ENCODE measurements around the gene THSD7A. TPM values are rescaled to one million over a fixed set of nuclear protein-coding genes. Genes with fewer than 3 reads are reported as not detected.
A peak's percentile ranks its signal among the peaks of the same experiment; 100 is the strongest.

Gene THSD7A
- total and polyA plus RNA-seq, 2 donors from 2014 or later, result 5.1 to 24.3 TPM

DNA sequence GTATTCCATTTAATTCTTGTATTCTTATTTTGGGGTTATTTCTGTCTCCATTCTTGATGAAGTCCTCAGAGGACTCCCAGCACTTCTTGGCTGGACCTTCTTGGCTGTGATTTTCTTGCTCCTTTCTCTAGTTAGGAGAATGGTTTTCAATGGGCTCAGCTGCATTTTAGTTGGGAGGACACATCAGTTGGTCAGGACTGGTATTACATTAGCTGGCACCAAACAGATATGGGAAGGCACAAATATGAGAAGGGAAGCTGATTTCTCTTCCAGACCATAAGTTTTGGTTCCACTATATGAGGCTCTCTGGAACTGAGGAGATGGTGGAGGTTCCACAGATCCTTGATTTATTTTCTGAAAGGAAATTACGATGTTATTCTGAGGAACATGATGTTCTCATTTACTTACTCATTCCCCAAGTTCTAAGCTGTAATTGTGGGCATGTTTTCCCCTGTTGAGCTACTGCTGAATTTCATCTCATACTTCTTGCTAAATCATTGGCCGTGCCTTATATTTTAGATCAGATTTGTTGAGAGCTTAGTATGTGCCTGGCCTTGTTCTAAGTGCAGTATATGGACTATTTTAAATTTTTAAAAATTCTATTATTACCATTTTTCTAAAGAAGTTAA is 261.0 kb downstream of the THSD7A start:
- Histone ChIP-seq H3K36me3 (ENCODE audit: control insufficient read depth in 2 of 3, insufficient read depth in 3 of 3, low read length in 3 of 3) (no peaks in the 10 kb centered on the region), H3K9me3 (ENCODE audit: control insufficient read depth in 2 of 3, insufficient read depth in 1 of 3, low read length in 3 of 3) (no peaks in the 10 kb centered on the region), H3K4me3 (ENCODE audit: low read length in 3 of 3) (no peak overlapping the region), H3K4me1 (ENCODE audit: control insufficient read depth in 2 of 3, insufficient read depth in 2 of 3, low read depth in 1 of 3, low read length in 3 of 3) (peaks cover 0 to 10% (median 0%) of the 10 kb centered on the region in 3 donors), H3K27ac (ENCODE audit: low read depth in 2 of 2, low read length in 2 of 2) (no peak overlapping the region), H3K27me3 (ENCODE audit: control insufficient read depth, insufficient read depth, low read length) (no peaks in the 10 kb centered on the region), H3K9ac (ENCODE audit: low read length in 3 of 3) (no peak overlapping the region)
- TF ChIP-seq, protein P1, sequence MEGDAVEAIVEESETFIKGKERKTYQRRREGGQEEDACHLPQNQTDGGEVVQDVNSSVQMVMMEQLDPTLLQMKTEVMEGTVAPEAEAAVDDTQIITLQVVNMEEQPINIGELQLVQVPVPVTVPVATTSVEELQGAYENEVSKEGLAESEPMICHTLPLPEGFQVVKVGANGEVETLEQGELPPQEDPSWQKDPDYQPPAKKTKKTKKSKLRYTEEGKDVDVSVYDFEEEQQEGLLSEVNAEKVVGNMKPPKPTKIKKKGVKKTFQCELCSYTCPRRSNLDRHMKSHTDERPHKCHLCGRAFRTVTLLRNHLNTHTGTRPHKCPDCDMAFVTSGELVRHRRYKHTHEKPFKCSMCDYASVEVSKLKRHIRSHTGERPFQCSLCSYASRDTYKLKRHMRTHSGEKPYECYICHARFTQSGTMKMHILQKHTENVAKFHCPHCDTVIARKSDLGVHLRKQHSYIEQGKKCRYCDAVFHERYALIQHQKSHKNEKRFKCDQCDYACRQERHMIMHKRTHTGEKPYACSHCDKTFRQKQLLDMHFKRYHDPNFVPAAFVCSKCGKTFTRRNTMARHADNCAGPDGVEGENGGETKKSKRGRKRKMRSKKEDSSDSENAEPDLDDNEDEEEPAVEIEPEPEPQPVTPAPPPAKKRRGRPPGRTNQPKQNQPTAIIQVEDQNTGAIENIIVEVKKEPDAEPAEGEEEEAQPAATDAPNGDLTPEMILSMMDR (IDR thresholded peaks at IDR 0.05; ENCODE audit: borderline replicate concordance, extremely low read depth, insufficient read depth), result no peak
- DNase-seq (no peak), FAIRE-seq (no peak)
- intact Hi-C loops (cut with DNase I), result no loop called here

- H3K4me1 ChIP-seq (ENCODE audit: control insufficient read depth in 2 of 3, insufficient read depth in 2 of 3, low read depth in 1 of 3, low read length in 3 of 3), result peaks cover 0 to 10% (median 0%) of the 10 kb centered on the region in 3 donors
- H3K4me3 ChIP-seq (ENCODE audit: low read length in 3 of 3), result no peak overlapping the region
- TF ChIP-seq, protein P1 (IDR thresholded peaks at IDR 0.05; ENCODE audit: borderline replicate concordance, extremely low read depth, insufficient read depth), result no peak
- no peak overlapping the region for H3K27ac ChIP-seq (ENCODE audit: low read depth in 2 of 2, low read length in 2 of 2)
- DNase-seq (no peak), FAIRE-seq (peak; percentile 82)
- no peaks in the 10 kb centered on the region for H3K9me3 ChIP-seq (ENCODE audit: control insufficient read depth in 2 of 3, insufficient read depth in 1 of 3, low read length in 3 of 3)
- no peaks in the 10 kb centered on the region for H3K36me3 ChIP-seq (ENCODE audit: control insufficient read depth in 2 of 3, insufficient read depth in 3 of 3, low read length in 3 of 3)
- intact Hi-C loops (cut with DNase I), result no loop called here
- no peaks in the 10 kb centered on the region for H3K27me3 ChIP-seq (ENCODE audit: control insufficient read depth, insufficient read depth, low read length)
- no peak overlapping the region for H3K9ac ChIP-seq (ENCODE audit: low read length in 3 of 3)
Measured at GRCh38 chr7:11570205-11570604, 261.8 kb downstream of the THSD7A start.

DNA sequence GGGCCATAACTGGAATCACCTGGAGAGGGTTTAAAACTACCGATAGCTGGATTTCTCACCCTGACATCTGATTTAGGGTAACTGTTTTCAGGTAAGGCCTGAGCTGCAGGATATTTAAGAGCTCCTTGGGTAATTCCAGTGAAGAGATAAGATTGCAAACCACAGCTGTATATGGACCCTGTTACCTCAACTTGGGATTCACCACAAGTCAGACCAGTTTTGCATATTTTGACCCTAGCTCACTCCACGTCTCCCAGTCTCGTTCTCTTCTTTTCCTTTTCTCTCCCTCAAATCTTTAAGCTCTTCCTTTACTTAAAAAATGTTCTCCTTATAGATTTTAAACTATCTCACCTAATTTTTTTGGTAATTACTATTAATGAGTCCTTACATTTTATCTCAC is 264.4 kb downstream of the THSD7A start:
- H3K27ac ChIP-seq (ENCODE audit: low read depth in 2 of 2, low read length in 2 of 2), result no peak overlapping the region
- H3K9me3 ChIP-seq (ENCODE audit: control insufficient read depth in 2 of 3, insufficient read depth in 1 of 3, low read length in 3 of 3), result no peaks in the 10 kb centered on the region
- no peak overlapping the region for H3K9ac ChIP-seq (ENCODE audit: low read length in 3 of 3)
- H3K4me1 ChIP-seq (ENCODE audit: control insufficient read depth in 2 of 3, insufficient read depth in 2 of 3, low read depth in 1 of 3, low read length in 3 of 3), result peaks cover 0 to 10% (median 0%) of the 10 kb centered on the region in 3 donors
- no peaks in the 10 kb centered on the region for H3K36me3 ChIP-seq (ENCODE audit: control insufficient read depth in 2 of 3, insufficient read depth in 3 of 3, low read length in 3 of 3)
- no peak overlapping the region for H3K4me3 ChIP-seq (ENCODE audit: low read length in 3 of 3)
- intact Hi-C loops (cut with DNase I), result no loop called here
- DNase-seq, result no peak
- no peaks in the 10 kb centered on the region for H3K27me3 ChIP-seq (ENCODE audit: control insufficient read depth, insufficient read depth, low read length)
- TF ChIP-seq, protein P1 (IDR thresholded peaks at IDR 0.05; ENCODE audit: borderline replicate concordance, extremely low read depth, insufficient read depth), result no peak
- FAIRE-seq, result no peak

DNA sequence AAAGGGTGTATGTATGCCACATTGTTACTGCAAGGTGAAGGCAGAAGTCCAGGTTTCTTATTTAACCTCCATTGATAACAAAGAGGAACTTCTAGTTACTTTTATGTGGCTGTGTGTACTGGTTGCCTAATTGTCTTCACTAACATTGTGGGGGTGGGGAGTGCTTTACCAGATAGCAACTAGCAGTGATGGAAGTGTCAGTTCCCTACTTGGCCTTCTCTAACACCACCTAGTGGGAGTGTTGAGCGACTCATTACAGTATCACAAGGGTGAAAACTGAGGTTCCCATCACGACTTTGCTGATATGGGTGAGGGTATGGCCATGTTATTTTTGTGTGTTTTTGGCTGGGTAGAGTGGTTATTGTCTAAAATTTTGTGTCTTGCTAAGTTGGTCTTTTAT is 274.4 kb downstream of the THSD7A start:
- no peak for DNase-seq
- intact Hi-C loops (cut with DNase I), result no loop called here
- Histone ChIP-seq H3K27ac (ENCODE audit: low read depth in 2 of 2, low read length in 2 of 2) (no peak overlapping the region), H3K36me3 (ENCODE audit: control insufficient read depth in 2 of 3, insufficient read depth in 3 of 3, low read length in 3 of 3) (no peaks in the 10 kb centered on the region), H3K9ac (ENCODE audit: low read length in 3 of 3) (no peak overlapping the region), H3K4me1 (ENCODE audit: control insufficient read depth in 2 of 3, insufficient read depth in 2 of 3, low read depth in 1 of 3, low read length in 3 of 3) (no peaks in the 10 kb centered on the region), H3K9me3 (ENCODE audit: control insufficient read depth in 2 of 3, insufficient read depth in 1 of 3, low read length in 3 of 3) (no peaks in the 10 kb centered on the region), H3K4me3 (ENCODE audit: low read length in 3 of 3) (no peak overlapping the region), H3K27me3 (ENCODE audit: control insufficient read depth, insufficient read depth, low read length) (no peaks in the 10 kb centered on the region)
- TF ChIP-seq, protein P1 (IDR thresholded peaks at IDR 0.05; ENCODE audit: borderline replicate concordance, extremely low read depth, insufficient read depth), result peak; percentile 33
- no peak for FAIRE-seq
